MCF 10A (cell line): ENCODE data around the gene TTC3. TPM values are rescaled to one million over a fixed set of nuclear protein-coding genes. Genes with fewer than 3 reads are reported as not detected.

Source experiments
- BruUV-seq: library from RNA; stranded (reverse); fragments of 400-500 nt; replicated peaks from 2 replicates; lab custom pipeline; 2021; lab: Mats Ljungman, UMichigan
- CTCF ChIA-PET: fragments of 300-600 bp; sonication (Branson Sonifier 250); formaldehyde crosslinking; extraction: SDS; loops from one replicate; lab custom pipeline; 2021; ENCODE audit warnings: antibody characterized with exemption, inconsistent platforms; lab: Yijun Ruan, JAX
- POLR2A ChIA-PET: fragments of 300-600, 350-650 bp; sonication (Branson Sonifier 250); formaldehyde crosslinking; extraction: SDS; loops from one replicate; lab custom pipeline; 2020; ENCODE audit warnings: antibody characterized with exemption, inconsistent platforms; lab: Yijun Ruan, JAX
- DNase-seq: peaks from one replicate; pipeline ENCODE4 v3.0.0-alpha.2; 2018; ENCODE audit not compliant: unreplicated experiment
- H3K27ac Mint-ChIP-seq: one replicate; pipeline ENCODE4 v1.8.0; 2022; ENCODE audit warnings: mild to moderate bottlenecking, low read depth, mixed read lengths; ENCODE audit not compliant: unreplicated experiment
- H3K27me3 Mint-ChIP-seq: one replicate; pipeline ENCODE4 v1.8.0; 2022; ENCODE audit warnings: mixed read lengths; ENCODE audit not compliant: insufficient read depth, unreplicated experiment
- H3K36me3 Mint-ChIP-seq: one replicate; pipeline ENCODE4 v1.8.0; 2022; ENCODE audit warnings: mild to moderate bottlenecking, moderate library complexity, mixed read lengths; ENCODE audit not compliant: insufficient read depth, unreplicated experiment
- H3K4me1 Mint-ChIP-seq: one replicate; pipeline ENCODE4 v1.8.0; 2022; ENCODE audit warnings: mixed read lengths; ENCODE audit not compliant: insufficient read depth, unreplicated experiment
- H3K4me3 Mint-ChIP-seq: one replicate; pipeline ENCODE4 v1.8.0; 2022; ENCODE audit warnings: mild to moderate bottlenecking, moderate library complexity, mixed read lengths; ENCODE audit not compliant: unreplicated experiment
- H3K9me3 Mint-ChIP-seq: one replicate; pipeline ENCODE4 v1.8.0; 2022; ENCODE audit warnings: mixed read lengths; ENCODE audit not compliant: unreplicated experiment
- CTCF ChIP-seq: fragments of 200-600 bp; IDR thresholded peaks from one replicate; pipeline ENCODE4 v1.8.0; 2022; ENCODE audit warnings: antibody characterized with exemption, mild to moderate bottlenecking; ENCODE audit not compliant: unreplicated experiment
- intact Hi-C: fragments of 100-400 bp; cut with micrococcal nuclease; formaldehyde crosslinking; loops from 2 replicates; pipeline ENCODE4 v1.14.1; 2022
- total RNA-seq: library from RNA; stranded (reverse); gene quantifications from 2 replicates; pipeline ENCODE4 v1.2.3, GENCODE V29; 2022

The TTC3 gene
- total RNA-seq, 1 experiment from 2014 or later = 74.4 TPM

DNA sequence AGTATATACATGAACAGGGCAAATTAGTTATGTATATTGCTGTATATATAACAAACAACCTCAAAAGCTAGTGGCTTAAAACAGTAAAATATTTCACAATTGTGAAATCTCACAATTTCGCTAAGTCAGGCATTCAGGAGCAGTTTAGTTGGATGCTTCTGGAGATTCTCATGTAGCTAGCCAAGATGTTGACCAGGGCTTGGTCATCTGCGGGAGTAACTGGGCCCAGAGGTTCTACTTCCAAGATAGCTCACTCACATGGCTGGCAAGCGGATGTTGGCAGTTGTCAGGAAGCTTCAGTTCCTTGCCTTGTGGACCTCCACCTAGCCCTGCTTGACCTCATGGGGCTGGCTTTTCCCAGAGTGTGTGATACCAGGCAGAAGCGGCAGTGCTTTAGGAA lies 95.6 kb downstream of the TTC3 start:
- intact Hi-C loops = no loop called here
- Mint-ChIP-seq H3K27me3 (no peaks in the 10 kb centered on the region), H3K4me1 (no peaks in the 10 kb centered on the region), H3K9me3 (no peaks in the 10 kb centered on the region), H3K36me3 (peaks cover 70% of the 10 kb centered on the region), H3K4me3 (no peak overlapping the region), H3K27ac (no peak overlapping the region)
- CTCF ChIA-PET = no interaction called here
- no peak for TF ChIP-seq CTCF
- no TSS peak for BruUV-seq
- no peak for DNase-seq
- POLR2A ChIA-PET = interaction anchor here (0.9 kb wide), 1 partner anchor 23 kb away, joined by 4 read pairs; no protein-coding TSS in a partner anchor

- POLR2A ChIA-PET = no interaction called here
Observed at GRCh38 chr21:37172646-37173045, 99.6 kb downstream of the TTC3 start.

GRCh38 chr21:37176716-37177115 lies 103.7 kb downstream of the TTC3 start:
- no peak for DNase-seq
- no peak for TF ChIP-seq CTCF
- no TSS peak for BruUV-seq
- Mint-ChIP-seq H3K27ac (no peak overlapping the region), H3K4me3 (no peak overlapping the region), H3K9me3 (no peaks in the 10 kb centered on the region), H3K36me3 (peaks cover 54% of the 10 kb centered on the region), H3K27me3 (no peaks in the 10 kb centered on the region), H3K4me1 (no peaks in the 10 kb centered on the region)
- intact Hi-C loops = no loop called here
- CTCF ChIA-PET = interaction anchor here (0.6 kb wide), 2 partner anchors 89 to 1795 kb away, joined by 3 to 4 read pairs; no protein-coding TSS in a partner anchor
- POLR2A ChIA-PET = interaction anchor here (0.6 kb wide), 1 partner anchor 346 kb away, joined by 3 read pairs; no protein-coding TSS in a partner anchor

More at GRCh38 chr21:37172646-37173045, 99.6 kb downstream of the TTC3 start:
- H3K4me3 Mint-ChIP-seq = no peak overlapping the region
- peaks cover 68% of the 10 kb centered on the region for H3K36me3 Mint-ChIP-seq
- no peaks in the 10 kb centered on the region for H3K9me3 Mint-ChIP-seq
- no peaks in the 10 kb centered on the region for H3K27me3 Mint-ChIP-seq
- TF ChIP-seq CTCF = no peak
- H3K4me1 Mint-ChIP-seq = no peaks in the 10 kb centered on the region
- no peak for DNase-seq
- CTCF ChIA-PET = interaction anchor here (0.7 kb wide), 1 partner anchor 275 kb away, joined by 4 read pairs; no protein-coding TSS in a partner anchor
- intact Hi-C loops = no loop called here
- BruUV-seq = no TSS peak
- no peak overlapping the region for H3K27ac Mint-ChIP-seq

GRCh38 chr21:37181059-37181458 lies 108.0 kb downstream of the TTC3 start:
- CTCF ChIA-PET = interaction anchor here (0.5 kb wide), 1 partner anchor 36 kb away, joined by 3 read pairs; no protein-coding TSS in a partner anchor
- no TSS peak for BruUV-seq
- H3K27ac Mint-ChIP-seq = no peak overlapping the region
- intact Hi-C loops = no loop called here
- no peak for DNase-seq
- POLR2A ChIA-PET = no interaction called here
- no peak overlapping the region for H3K4me3 Mint-ChIP-seq
- no peaks in the 10 kb centered on the region for H3K27me3 Mint-ChIP-seq
- H3K4me1 Mint-ChIP-seq = no peaks in the 10 kb centered on the region
- no peaks in the 10 kb centered on the region for H3K9me3 Mint-ChIP-seq
- TF ChIP-seq CTCF = no peak
- peaks cover 56% of the 10 kb centered on the region for H3K36me3 Mint-ChIP-seq
